ENCODE measurements around the gene KCP. TPM values are rescaled to one million over a fixed set of nuclear protein-coding genes. Genes with fewer than 3 reads are reported as not detected.

The KCP gene
- total and polyA plus RNA-seq, 10 of the 15 experiments (the other 5 are each of a cell fraction or from before 2014, with no cell fraction given), result 0.05 to 7.8 (median 2.5) TPM

DNA sequence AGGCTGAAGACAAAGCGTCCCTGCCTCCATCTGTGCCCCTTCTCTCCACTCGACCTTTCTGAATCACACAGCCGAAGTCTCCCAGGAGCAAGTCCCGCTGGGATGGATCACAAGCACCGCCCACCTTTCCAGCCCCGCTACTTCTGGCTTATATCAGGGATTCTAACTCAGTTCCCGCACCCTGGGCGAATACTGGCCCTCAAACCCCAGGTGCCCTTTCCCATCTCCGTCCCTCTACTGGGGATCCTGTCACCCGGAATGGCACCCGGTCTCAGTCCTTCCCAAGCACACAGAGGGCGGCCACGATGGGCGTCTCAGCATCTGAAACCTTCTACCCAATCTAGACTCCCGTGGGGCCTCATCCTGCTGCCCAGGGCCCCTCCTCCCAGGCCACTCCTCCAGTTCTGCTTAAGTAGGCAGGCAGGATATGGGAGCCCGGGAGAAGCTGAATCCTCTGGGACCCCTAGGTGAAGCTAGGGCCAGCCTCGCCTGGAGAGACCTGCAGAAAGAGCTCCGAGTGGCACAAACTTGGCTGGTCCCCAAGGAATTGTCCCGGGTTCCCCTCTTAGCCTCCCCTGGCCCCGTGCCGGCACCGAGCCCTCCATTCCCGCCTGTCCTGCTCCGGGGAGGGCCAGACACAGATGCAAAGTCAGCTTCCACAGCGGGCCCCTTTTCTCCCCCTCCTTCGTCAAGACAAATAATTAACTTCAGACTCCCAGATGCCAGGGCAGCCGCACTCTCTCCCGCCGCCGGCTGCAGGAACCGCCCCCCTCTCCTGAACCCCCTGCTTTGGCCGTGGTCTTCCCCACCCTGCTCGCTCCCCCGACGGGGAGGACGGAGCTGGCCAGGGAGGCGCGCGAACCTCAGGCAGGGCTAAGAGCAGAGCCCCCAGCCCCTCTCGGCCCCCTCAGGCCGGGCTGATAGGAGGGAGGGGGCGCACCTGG is 612 bp downstream of the KCP start:
- Histone ChIP-seq H3K79me2 (ENCODE audit: control insufficient read depth, insufficient read depth, low read length) (no peaks in the 10 kb centered on the region), H4K20me1 (ENCODE audit: control insufficient read depth, insufficient read depth) (no peaks in the 10 kb centered on the region), H3K4me2 (ENCODE audit: control insufficient read depth, insufficient read depth) (no peak overlapping the region), H3K27me3 (replicated peaks in 1 of 2; ENCODE audit: control insufficient read depth in 2 of 2, insufficient read depth in 2 of 2, low read length in 1 of 2) (no peaks in the 10 kb centered on the region), H3K9me3 (replicated peaks; ENCODE audit: control insufficient read depth, insufficient read depth, low read length) (no peaks in the 10 kb centered on the region), H3K4me1 (ENCODE audit: control insufficient read depth, insufficient read depth, low read length) (peaks cover 15% of the 10 kb centered on the region), H3K9ac (ENCODE audit: control insufficient read depth, insufficient read depth, low read length) (no peak overlapping the region), H3K27ac (ENCODE audit: control insufficient read depth, insufficient read depth) (no peak overlapping the region), H3K36me3 (ENCODE audit: control insufficient read depth in 2 of 2, insufficient read depth in 2 of 2, low read length in 1 of 2) (no peaks in the 10 kb centered on the region), H2AFZ (ENCODE audit: control insufficient read depth, low read depth, low read length) (no peak overlapping the region), H3K4me3 (no peak overlapping the region)
- BruUV-seq (replicated peaks), result no TSS peak
- DNase-seq (ENCODE audit: low read depth, low spot score) (no peak), ATAC-seq (no peak), FAIRE-seq (no peak)
- RAD21 ChIA-PET (ENCODE audit: unreplicated experiment), result interaction anchor here (0.9 to 3.0 kb wide), 4 partner anchors 24 to 181 kb away, joined by 5 to 12 read pairs (median 8); no protein-coding TSS in a partner anchor
- SMC1A ChIA-PET (ENCODE audit: uncharacterized antibody, unreplicated experiment), result interaction anchor here (0.8 to 2.4 kb wide), 3 partner anchors 27 to 182 kb away, joined by 3 to 9 read pairs (median 4); no protein-coding TSS in a partner anchor
- CTCF ChIA-PET, result interaction anchor here (0.6 to 5.3 kb wide), 5 partner anchors 13 to 180 kb away, joined by 3 to 41 read pairs (median 3); no protein-coding TSS in a partner anchor
- in situ Hi-C loops (cut with MboI), result loop anchor here (5.0 kb wide), 2 partner anchors 182 to 302 kb away; no protein-coding TSS in a partner anchor
- intact Hi-C loops (cut with micrococcal nuclease; ENCODE audit: unreplicated experiment), result no loop called here
- 27% methylated on average over 35 of the region's 42 CpGs for WGBS (ENCODE audit: insufficient coverage, insufficient replicate concordance, low lambda C conversion rate, missing lambda C conversion rate)
- POLR2A ChIA-PET, result interaction anchor here (4.4 kb wide), 1 partner anchor 30 kb away, joined by 23 read pairs; no protein-coding TSS in a partner anchor
- TF ChIP-seq PAX8 (IDR thresholded peaks at IDR 0.05), result no peak
- TF ChIP-seq, protein P1, sequence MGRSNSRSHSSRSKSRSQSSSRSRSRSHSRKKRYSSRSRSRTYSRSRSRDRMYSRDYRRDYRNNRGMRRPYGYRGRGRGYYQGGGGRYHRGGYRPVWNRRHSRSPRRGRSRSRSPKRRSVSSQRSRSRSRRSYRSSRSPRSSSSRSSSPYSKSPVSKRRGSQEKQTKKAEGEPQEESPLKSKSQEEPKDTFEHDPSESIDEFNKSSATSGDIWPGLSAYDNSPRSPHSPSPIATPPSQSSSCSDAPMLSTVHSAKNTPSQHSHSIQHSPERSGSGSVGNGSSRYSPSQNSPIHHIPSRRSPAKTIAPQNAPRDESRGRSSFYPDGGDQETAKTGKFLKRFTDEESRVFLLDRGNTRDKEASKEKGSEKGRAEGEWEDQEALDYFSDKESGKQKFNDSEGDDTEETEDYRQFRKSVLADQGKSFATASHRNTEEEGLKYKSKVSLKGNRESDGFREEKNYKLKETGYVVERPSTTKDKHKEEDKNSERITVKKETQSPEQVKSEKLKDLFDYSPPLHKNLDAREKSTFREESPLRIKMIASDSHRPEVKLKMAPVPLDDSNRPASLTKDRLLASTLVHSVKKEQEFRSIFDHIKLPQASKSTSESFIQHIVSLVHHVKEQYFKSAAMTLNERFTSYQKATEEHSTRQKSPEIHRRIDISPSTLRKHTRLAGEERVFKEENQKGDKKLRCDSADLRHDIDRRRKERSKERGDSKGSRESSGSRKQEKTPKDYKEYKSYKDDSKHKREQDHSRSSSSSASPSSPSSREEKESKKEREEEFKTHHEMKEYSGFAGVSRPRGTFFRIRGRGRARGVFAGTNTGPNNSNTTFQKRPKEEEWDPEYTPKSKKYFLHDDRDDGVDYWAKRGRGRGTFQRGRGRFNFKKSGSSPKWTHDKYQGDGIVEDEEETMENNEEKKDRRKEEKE (IDR thresholded peaks at IDR 0.05), result no peak
- TF ChIP-seq TCF3 (IDR thresholded peaks at IDR 0.05; ENCODE audit: borderline replicate concordance, insufficient read depth, low read depth, low read length), result no peak
- TF ChIP-seq SIX5 (IDR thresholded peaks at IDR 0.05; ENCODE audit: low read depth, low read length, severe bottlenecking), result no peak
- no peak for TF ChIP-seq IKZF2 (IDR thresholded peaks at IDR 0.05)
- TF ChIP-seq NFXL1 (IDR thresholded peaks at IDR 0.05; ENCODE audit: borderline replicate concordance), result no peak
- TF ChIP-seq ZNF384 (IDR thresholded peaks at IDR 0.05; ENCODE audit: borderline replicate concordance, low read depth, low read length), result no peak
- TF ChIP-seq MXI1 (IDR thresholded peaks at IDR 0.05; ENCODE audit: low read depth, low read length), result no peak
- TF ChIP-seq, protein P2, sequence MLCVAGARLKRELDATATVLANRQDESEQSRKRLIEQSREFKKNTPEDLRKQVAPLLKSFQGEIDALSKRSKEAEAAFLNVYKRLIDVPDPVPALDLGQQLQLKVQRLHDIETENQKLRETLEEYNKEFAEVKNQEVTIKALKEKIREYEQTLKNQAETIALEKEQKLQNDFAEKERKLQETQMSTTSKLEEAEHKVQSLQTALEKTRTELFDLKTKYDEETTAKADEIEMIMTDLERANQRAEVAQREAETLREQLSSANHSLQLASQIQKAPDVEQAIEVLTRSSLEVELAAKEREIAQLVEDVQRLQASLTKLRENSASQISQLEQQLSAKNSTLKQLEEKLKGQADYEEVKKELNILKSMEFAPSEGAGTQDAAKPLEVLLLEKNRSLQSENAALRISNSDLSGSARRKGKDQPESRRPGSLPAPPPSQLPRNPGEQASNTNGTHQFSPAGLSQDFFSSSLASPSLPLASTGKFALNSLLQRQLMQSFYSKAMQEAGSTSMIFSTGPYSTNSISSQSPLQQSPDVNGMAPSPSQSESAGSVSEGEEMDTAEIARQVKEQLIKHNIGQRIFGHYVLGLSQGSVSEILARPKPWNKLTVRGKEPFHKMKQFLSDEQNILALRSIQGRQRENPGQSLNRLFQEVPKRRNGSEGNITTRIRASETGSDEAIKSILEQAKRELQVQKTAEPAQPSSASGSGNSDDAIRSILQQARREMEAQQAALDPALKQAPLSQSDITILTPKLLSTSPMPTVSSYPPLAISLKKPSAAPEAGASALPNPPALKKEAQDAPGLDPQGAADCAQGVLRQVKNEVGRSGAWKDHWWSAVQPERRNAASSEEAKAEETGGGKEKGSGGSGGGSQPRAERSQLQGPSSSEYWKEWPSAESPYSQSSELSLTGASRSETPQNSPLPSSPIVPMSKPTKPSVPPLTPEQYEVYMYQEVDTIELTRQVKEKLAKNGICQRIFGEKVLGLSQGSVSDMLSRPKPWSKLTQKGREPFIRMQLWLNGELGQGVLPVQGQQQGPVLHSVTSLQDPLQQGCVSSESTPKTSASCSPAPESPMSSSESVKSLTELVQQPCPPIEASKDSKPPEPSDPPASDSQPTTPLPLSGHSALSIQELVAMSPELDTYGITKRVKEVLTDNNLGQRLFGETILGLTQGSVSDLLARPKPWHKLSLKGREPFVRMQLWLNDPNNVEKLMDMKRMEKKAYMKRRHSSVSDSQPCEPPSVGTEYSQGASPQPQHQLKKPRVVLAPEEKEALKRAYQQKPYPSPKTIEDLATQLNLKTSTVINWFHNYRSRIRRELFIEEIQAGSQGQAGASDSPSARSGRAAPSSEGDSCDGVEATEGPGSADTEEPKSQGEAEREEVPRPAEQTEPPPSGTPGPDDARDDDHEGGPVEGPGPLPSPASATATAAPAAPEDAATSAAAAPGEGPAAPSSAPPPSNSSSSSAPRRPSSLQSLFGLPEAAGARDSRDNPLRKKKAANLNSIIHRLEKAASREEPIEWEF (IDR thresholded peaks at IDR 0.05; ENCODE audit: insufficient replicate concordance, low read depth, low read length), result no peak
- TF ChIP-seq SMC3 (IDR thresholded peaks at IDR 0.05; ENCODE audit: borderline replicate concordance, low read length), result no peak
- no peak for TF ChIP-seq BHLHE40 (IDR thresholded peaks at IDR 0.05; ENCODE audit: borderline replicate concordance in 1 of 2, low read depth in 2 of 2, low read length in 1 of 2)
- no peak for TF ChIP-seq NR2C1 (IDR thresholded peaks at IDR 0.05)
- no peak for TF ChIP-seq RB1 (IDR thresholded peaks at IDR 0.05; ENCODE audit: borderline replicate concordance)
- TF ChIP-seq SMAD1 (IDR thresholded peaks at IDR 0.05; ENCODE audit: low read depth, partially characterized antibody), result no peak

Measured in GM12878 (cell line).